MCF 10A (cell line): ENCODE data around the gene LCE1A. TPM values are rescaled to one million over a fixed set of nuclear protein-coding genes. Genes with fewer than 3 reads are reported as not detected.

ENCODE experiments used
- BruUV-seq: library from RNA; stranded (reverse); fragments of 400-500 nt; replicated peaks from 2 replicates; lab custom pipeline; 2021; lab: Mats Ljungman, UMichigan
- CTCF ChIA-PET: fragments of 300-600 bp; sonication (Branson Sonifier 250); formaldehyde crosslinking; extraction: SDS; loops from one replicate; lab custom pipeline; 2021; ENCODE audit warnings: antibody characterized with exemption, inconsistent platforms; lab: Yijun Ruan, JAX
- POLR2A ChIA-PET: fragments of 300-600, 350-650 bp; sonication (Branson Sonifier 250); formaldehyde crosslinking; extraction: SDS; loops from one replicate; lab custom pipeline; 2020; ENCODE audit warnings: antibody characterized with exemption, inconsistent platforms; lab: Yijun Ruan, JAX
- DNase-seq: peaks from one replicate; pipeline ENCODE4 v3.0.0-alpha.2; 2018; ENCODE audit not compliant: unreplicated experiment
- H3K27ac Mint-ChIP-seq: one replicate; pipeline ENCODE4 v1.8.0; 2022; ENCODE audit warnings: mild to moderate bottlenecking, low read depth, mixed read lengths; ENCODE audit not compliant: unreplicated experiment
- H3K27me3 Mint-ChIP-seq: one replicate; pipeline ENCODE4 v1.8.0; 2022; ENCODE audit warnings: mixed read lengths; ENCODE audit not compliant: insufficient read depth, unreplicated experiment
- H3K36me3 Mint-ChIP-seq: one replicate; pipeline ENCODE4 v1.8.0; 2022; ENCODE audit warnings: mild to moderate bottlenecking, moderate library complexity, mixed read lengths; ENCODE audit not compliant: insufficient read depth, unreplicated experiment
- H3K4me1 Mint-ChIP-seq: one replicate; pipeline ENCODE4 v1.8.0; 2022; ENCODE audit warnings: mixed read lengths; ENCODE audit not compliant: insufficient read depth, unreplicated experiment
- H3K4me3 Mint-ChIP-seq: one replicate; pipeline ENCODE4 v1.8.0; 2022; ENCODE audit warnings: mild to moderate bottlenecking, moderate library complexity, mixed read lengths; ENCODE audit not compliant: unreplicated experiment
- H3K9me3 Mint-ChIP-seq: one replicate; pipeline ENCODE4 v1.8.0; 2022; ENCODE audit warnings: mixed read lengths; ENCODE audit not compliant: unreplicated experiment
- CTCF ChIP-seq: fragments of 200-600 bp; IDR thresholded peaks from one replicate; pipeline ENCODE4 v1.8.0; 2022; ENCODE audit warnings: antibody characterized with exemption, mild to moderate bottlenecking; ENCODE audit not compliant: unreplicated experiment
- intact Hi-C: fragments of 100-400 bp; cut with micrococcal nuclease; formaldehyde crosslinking; loops from 2 replicates; pipeline ENCODE4 v1.14.1; 2022
- total RNA-seq: library from RNA; stranded (reverse); gene quantifications from 2 replicates; pipeline ENCODE4 v1.2.3, GENCODE V29; 2022

Gene LCE1A
- total RNA-seq, 1 experiment from 2014 or later, result not detected

- H3K9me3 Mint-ChIP-seq, result no peaks in the 10 kb centered on the region
- ChIA-PET POLR2A (no interaction called here), CTCF (interaction anchor here (1.1 to 12.2 kb wide), 3 partner anchors 13 to 389 kb away, joined by 3 to 100 read pairs (median 8); no protein-coding TSS in a partner anchor)
- H3K4me3 Mint-ChIP-seq, result no peak overlapping the region
- no peak overlapping the region for H3K27ac Mint-ChIP-seq
- H3K27me3 Mint-ChIP-seq, result no peaks in the 10 kb centered on the region
- intact Hi-C loops, result no loop called here
- no peaks in the 10 kb centered on the region for H3K36me3 Mint-ChIP-seq
- TF ChIP-seq CTCF, result no peak
- no peak for DNase-seq
- H3K4me1 Mint-ChIP-seq, result no peaks in the 10 kb centered on the region
- no TSS peak for BruUV-seq
Observed at GRCh38 chr1:152858062-152858461, 30.8 kb downstream of the LCE1A start.

DNA sequence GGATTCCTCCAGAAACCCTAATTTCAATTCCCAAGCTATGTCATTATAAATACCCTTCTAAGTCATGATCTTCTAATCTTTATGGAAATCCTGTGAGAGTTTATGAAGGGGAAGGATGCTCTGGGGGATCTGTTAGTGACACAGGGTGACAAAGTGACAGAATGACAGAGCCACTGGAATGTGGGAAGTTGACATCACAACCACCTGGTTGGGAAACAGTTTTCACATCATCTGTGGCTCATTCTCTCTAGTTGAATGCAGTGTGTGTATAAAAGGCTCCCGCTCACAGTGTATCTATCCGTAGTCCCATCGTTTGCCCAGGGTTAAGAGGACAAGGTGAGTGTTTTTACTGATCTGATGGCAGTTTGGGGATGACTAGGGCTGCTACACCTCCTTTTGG lies 32.4 kb downstream of the LCE1A start, which contains the start of gene LCE7A:
TSS of gene LCE7A (plus strand) at position 301 of the 400 bp plus-strand sequence. CDS start 702 bp downstream, outside the sequence.
- Mint-ChIP-seq H3K4me3 (no peak within 1 kb of the TSS), H3K27ac (no peak within 1 kb of the TSS), H3K4me1 (no peaks in the 10 kb centered on the region), H3K9me3 (no peaks in the 10 kb centered on the region), H3K27me3 (no peaks in the 10 kb centered on the region), H3K36me3 (no peaks in the 10 kb centered on the region)
- DNase-seq, result no peak
- intact Hi-C loops, result no loop called here
- no peak for TF ChIP-seq CTCF
- BruUV-seq, result no TSS peak
- POLR2A ChIA-PET, result interaction anchor here (0.6 kb wide), 2 partner anchors 73 to 455 kb away, joined by 3 read pairs; no protein-coding TSS in a partner anchor
- CTCF ChIA-PET, result interaction anchor here (1.4 to 12.2 kb wide), 2 partner anchors 11 to 207 kb away, joined by 8 to 100 read pairs; no protein-coding TSS in a partner anchor

GRCh38 chr1:152860129-152860528 lies 32.9 kb downstream of the LCE1A start:
- Mint-ChIP-seq H3K9me3 (no peaks in the 10 kb centered on the region), H3K27me3 (no peaks in the 10 kb centered on the region), H3K4me1 (no peaks in the 10 kb centered on the region), H3K36me3 (no peaks in the 10 kb centered on the region), H3K4me3 (no peak overlapping the region), H3K27ac (no peak overlapping the region)
- BruUV-seq, result no TSS peak
- ChIA-PET CTCF (interaction anchor here (0.7 to 12.2 kb wide), 5 partner anchors 11 to 367 kb away, joined by 3 to 100 read pairs (median 4); no protein-coding TSS in a partner anchor), POLR2A (interaction anchor here (0.6 kb wide), 2 partner anchors 72 to 455 kb away, joined by 3 read pairs; no protein-coding TSS in a partner anchor)
- intact Hi-C loops, result no loop called here
- no peak for TF ChIP-seq CTCF
- no peak for DNase-seq

GRCh38 chr1:152861374-152861773 lies 34.1 kb downstream of the LCE1A start:
- Mint-ChIP-seq H3K4me3 (no peak overlapping the region), H3K27me3 (no peaks in the 10 kb centered on the region), H3K36me3 (no peaks in the 10 kb centered on the region), H3K27ac (no peak overlapping the region), H3K9me3 (no peaks in the 10 kb centered on the region), H3K4me1 (no peaks in the 10 kb centered on the region)
- no peak for TF ChIP-seq CTCF
- DNase-seq, result no peak
- ChIA-PET POLR2A (no interaction called here), CTCF (interaction anchor here (1.0 to 12.2 kb wide), 5 partner anchors 10 to 366 kb away, joined by 3 to 100 read pairs (median 4); no protein-coding TSS in a partner anchor)
- BruUV-seq, result no TSS peak
- intact Hi-C loops, result no loop called here
